GM19328 (cell line): ENCODE data around the gene TSR3.

Experiments
- ATAC-seq: cut with Tn5 transposase; IDR thresholded peaks from one replicate; pipeline ENCODE4 v1.9.1; 2021; ENCODE audit warnings: mild to moderate bottlenecking, moderate library complexity; ENCODE audit not compliant: unreplicated experiment

The TSR3 gene

DNA sequence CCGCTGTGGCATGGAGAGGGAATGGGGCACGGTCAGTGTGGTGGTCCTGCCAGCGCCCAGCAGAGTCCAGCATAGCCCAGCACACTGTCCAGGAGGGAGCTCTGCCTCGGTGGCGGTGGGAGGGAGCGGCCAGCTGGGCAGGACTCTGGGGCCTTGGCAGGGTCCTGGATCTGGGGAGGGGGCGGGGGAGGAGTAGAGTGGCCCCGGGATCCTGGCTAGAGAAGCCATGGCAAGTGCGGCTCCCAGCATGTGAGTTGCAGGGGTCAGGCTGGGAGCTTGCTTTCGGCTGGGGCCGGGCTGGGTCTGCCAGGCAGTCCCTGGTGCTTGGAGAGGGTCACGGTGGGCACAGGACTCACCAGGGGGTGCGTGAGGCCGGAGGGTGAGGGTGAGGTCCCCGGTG lies 3.9 kb upstream of the TSR3 start:
- no peak for ATAC-seq

DNA sequence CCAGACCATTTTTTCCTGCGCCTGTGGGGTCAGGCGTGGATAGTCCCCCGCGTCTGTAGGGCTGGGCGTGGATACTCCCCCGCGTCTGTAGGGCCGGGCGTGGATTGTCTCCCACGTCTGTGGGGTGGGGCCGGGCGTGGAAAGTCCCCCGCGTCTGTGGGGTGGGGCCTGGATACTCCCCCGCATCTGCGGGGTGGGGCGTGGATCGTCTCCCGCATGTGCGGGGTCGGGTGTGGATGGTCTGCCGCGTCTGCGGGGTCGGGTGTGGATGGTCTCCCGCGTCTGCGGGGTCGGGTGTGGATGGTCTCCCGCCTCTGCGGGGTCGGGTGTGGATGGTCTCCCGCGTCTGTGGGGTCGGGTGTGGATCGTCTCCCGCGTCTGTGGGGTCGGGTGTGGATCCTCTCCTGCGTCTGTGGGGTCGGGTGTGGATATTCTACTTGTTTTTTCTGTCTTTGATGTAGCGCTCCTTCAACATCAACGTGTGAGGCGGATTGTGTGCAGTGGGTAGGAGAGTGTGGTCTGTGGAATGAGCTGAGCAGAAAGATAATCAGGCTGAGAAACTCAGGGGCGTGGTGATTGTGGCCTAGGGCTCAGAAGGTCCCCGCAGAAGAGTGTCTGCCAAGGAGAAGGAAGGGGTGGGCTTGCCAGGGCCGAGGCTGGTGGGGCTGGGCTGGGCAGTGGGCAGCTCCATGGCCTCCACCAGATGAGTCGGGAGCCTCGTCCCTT lies 3.3 kb upstream of the TSR3 start:
- no peak for ATAC-seq

DNA sequence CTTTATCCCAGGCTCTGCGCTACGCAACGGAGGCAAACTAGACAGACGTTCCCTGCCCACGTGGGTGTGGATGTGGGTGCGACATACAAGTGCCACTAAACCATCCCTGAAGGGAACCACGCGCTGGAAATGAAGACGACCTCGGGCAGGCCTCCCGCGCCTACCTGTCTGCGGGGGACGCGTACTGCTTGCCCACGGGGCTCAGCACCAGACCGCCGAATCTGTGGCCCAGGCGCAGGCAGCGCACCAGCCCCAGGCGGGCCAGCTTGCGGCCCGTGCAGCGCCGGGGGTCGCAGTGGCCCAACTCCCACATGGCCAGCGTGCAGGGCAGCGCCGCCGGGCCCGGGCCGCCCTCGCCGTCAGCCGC lies 480 bp downstream of the TSR3 start:
- ATAC-seq, result no peak

DNA sequence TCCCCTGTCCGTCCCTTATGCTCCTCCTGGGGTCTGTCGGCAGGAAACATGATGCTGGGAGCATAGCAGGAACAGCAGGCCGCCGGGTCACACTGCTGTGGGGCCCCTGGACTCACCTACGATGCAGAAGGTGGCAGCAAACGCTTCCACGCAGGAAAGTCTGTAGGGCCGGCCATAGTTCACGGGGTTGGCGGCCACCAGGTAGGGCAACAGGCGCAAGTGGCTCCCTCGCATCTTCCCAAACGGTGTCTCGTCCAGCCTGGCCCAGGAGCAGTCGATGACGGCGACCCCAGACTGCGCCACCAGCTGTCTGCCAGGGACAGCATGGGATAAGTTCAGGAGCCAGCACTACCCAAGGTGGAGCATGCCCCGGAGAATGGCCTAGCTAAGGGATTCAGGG lies 987 bp downstream of the TSR3 start:
- ATAC-seq, result no peak

DNA sequence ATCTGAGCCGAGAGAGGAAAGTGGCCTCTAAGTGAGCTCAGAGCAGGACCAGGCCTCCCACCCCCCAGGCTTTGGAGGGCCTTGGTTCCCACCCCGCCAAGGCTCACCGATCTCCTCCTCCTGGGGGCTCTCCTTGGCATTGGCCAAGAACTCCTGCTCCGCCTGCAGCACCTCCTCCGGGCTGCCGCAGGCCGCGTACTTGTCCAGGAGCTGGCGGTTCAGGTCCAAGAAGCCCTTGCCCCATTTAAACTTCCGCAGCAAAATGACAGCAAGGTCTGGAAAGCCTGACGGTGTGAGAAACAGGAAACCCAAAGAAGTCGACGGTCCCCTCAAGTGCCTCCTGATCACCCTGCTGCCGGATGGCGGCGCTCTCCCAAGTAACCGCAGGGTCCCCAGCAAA lies 1.7 kb downstream of the TSR3 start:
- no peak for ATAC-seq

DNA sequence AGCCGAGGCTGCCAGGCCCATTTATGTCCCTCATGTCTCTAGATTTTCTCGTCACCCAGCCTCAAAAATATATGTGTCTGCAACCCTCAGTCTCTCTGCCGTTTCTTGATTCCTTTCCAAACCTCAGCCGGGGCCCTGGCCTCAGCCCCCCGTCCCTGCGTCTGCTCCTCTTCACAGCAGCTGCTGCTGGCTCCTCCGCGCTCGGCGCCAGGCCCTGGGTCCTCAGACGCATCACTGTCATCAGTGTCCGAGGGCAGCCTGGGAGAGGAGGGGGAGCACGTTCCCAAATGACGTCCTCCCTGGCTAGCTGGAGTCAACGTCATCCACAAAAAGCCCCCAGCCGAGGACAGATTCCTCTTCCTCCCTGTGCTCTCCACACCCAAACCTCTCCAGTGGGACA lies 2.3 kb downstream of the TSR3 start:
- no peak for ATAC-seq

DNA sequence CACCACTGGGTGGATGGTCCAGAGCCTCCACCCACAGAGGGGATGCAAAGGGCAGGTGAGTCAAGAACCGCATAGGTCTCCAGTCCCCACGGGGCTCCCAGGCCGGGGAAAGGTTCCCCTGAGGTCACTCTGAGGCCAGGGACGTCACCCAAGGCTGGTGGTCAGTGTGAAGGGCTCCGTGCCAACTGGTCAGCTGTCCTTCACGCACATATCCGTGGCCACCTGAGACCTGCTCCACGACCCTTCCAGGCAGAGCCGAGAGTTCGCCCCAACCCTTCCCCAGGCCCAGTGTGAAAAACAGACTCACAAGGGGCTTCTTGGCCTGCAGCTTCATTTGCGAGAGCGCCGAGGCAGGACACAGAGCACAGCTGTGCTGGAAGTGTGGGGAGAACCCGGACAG lies 2.8 kb downstream of the TSR3 start:
- ATAC-seq, result no peak

DNA sequence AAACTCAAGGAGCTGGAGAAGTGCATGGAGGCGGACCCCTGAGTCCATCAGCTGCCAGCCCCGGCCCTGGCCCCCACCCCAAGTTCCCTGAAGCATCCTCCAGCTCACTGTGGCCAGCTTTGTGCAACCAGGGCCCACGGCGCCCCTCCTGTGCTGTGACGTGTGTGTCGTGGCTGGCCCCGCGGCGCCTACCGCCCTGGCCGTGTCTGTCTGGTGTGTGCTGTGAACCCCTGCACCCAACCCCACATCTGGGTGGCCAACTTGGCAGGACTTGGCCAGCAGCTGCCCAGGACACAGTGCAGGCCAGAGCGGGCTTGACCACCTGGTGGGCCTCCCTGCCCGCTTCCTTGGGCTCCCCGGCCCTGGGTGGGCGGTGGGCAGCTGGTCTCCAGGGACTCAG lies 3.2 kb downstream of the TSR3 start:
- no peak for ATAC-seq

DNA sequence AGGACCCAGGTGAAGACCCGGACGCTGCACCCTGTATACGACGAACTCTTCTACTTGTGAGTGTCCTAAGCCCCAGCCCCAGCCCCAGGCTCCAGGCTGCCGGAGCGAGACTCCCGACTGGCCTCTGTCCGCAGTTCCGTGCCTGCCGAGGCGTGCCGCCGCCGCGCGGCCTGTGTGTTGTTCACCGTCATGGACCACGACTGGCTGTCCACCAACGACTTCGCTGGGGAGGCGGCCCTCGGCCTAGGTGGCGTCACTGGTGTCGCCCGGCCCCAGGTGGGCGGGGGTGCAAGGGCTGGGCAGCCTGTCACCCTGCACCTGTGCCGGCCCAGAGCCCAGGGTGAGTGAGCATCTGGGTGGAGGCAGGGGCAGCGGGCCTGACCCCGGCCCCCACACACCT lies 3.7 kb downstream of the TSR3 start:
- ATAC-seq, result no peak

DNA sequence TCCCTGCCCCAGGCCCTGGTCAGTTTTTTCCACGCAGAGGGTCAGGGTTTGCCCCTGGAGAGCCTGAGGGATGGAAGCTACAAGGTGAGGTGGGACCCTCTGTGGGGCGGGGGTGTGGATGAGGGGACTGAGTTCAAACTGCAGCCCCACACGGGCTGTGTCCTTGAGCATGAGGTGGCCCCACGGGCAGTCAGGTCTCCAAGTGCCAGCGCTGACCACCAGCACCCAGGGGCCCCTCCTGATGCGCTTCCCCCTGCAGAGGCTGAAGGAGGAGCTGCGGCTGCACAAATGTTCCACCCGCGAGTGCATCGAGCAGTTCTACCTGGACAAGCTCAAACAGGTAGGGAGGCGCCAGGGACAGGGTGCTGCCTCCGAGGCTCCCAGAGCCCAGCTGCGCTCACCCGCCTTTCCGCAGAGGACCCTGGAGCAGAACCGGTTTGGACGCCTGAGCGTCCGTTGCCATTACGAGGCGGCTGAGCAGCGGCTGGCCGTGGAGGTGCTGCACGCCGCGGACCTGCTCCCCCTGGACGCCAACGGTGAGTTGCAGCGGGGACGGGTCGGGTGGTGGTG lies 4.3 kb downstream of the TSR3 start:
- ATAC-seq, result no peak

DNA sequence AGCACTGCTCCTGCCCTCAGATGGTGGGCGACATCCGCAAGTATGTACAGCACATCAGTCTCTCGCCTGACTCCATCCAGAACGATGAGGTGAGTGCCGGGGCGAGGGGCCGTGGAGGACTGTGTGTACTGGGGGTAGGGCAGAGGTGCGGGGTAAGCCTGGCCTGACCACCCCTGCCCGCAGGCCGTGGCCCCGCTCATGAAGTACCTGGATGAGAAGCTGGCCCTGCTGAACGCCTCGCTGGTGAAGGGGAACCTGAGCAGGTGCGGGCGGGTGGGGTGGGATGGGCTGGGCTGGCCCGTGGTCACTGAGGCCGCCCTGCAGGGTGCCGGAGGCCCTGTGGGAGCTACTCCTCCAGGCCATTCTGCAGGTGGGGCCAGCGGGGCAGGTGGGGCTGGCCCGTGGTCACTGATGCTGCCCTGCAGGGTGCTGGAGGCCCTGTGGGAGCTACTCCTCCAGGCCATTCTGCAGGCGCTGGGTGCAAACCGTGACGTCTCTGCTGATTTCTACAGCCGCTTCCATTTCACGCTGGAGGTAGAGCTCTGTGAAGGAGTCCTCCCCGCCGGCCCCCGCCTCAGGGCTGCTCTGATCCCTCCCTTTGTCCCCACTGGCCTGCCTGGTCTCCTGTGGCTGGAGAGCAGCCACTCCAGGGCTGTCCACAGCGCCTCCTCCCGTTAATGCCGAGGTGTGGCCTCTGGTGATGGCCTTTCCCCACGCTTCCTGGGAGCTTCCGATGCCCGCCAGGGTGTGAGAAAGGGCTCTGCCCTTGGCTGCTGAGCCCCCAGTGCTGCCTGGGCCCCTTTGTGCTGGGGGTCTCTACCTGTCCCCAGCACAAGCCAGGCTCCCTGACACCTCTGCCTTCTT lies 5.0 kb downstream of the TSR3 start:
- no peak for ATAC-seq

DNA sequence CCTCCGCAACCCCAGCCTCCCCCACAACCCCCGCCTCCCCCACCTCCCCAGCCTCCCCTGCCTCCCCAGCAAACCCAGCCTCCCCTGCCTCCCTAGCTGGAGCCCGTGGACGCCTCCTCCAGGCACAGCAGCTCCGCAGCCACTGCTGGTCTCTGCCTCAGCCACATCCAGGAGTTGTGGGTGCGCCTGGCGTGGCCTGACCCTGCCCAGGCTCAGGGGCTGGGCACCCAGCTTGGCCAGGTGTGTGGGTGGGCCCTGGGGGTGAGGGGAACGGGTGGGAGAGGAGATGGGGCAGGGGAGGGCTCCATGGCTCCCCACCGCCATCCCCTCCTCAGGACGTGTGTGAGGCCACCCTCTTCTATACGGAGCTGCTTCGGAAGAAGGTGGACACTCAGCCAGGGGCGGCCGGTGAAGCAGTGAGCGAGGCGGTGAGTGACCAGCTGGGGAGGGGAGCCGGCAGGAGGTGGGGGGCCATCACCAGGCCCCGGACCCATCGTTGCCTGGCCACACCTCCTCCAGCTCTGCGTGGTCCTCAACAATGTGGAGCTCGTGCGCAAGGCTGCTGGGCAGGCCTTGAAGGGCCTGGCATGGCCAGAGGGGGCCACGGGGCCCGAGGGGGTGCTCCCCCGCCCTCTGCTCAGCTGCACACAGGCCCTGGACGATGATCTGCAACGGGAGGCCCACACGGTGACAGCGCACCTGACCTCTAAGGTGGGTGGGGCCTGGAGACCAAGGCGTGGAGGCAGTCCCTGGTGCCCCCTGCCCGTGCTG lies 5.8 kb downstream of the TSR3 start:
- ATAC-seq, result no peak

DNA sequence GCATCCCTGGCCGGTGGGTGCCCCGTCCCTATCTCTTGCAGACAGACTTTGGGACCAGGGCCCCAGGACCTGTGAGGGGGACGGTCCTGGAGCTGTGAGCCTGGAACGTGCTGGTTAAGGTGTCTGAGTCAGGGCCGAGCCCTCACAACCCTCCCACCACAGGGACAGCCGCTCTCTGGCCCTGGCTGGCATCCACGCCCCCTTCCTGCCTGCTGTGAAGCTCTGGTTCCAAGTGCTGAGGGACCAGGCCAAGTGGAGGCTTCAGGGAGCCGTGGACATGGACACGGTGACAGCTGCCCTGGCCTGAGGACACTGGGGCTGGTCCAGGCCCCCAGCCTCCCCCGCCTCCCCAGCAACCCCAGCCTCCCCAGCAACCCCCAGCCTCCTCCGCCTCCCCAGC lies 6.6 kb downstream of the TSR3 start:
- no peak for ATAC-seq

DNA sequence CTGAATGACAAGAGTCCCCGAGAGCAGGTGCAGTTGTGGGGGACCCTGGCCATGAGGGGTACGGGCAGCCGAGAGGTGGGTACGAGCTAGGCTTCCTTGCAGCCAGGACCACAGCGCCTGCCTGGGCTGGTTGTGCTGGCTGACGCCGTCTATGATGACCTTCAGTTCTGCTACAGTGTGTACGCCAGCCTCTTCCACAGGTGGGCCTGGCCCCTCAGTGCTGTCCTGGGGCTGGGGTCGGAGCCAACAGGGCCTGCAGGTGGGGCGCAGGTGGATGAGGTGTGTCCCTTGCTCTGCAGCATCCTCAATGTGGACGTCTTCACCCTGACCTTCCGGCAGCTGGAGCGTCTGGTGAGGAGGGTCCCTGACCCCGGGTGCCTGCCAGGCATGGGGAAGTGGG lies 7.2 kb downstream of the TSR3 start:
- ATAC-seq, result no peak

DNA sequence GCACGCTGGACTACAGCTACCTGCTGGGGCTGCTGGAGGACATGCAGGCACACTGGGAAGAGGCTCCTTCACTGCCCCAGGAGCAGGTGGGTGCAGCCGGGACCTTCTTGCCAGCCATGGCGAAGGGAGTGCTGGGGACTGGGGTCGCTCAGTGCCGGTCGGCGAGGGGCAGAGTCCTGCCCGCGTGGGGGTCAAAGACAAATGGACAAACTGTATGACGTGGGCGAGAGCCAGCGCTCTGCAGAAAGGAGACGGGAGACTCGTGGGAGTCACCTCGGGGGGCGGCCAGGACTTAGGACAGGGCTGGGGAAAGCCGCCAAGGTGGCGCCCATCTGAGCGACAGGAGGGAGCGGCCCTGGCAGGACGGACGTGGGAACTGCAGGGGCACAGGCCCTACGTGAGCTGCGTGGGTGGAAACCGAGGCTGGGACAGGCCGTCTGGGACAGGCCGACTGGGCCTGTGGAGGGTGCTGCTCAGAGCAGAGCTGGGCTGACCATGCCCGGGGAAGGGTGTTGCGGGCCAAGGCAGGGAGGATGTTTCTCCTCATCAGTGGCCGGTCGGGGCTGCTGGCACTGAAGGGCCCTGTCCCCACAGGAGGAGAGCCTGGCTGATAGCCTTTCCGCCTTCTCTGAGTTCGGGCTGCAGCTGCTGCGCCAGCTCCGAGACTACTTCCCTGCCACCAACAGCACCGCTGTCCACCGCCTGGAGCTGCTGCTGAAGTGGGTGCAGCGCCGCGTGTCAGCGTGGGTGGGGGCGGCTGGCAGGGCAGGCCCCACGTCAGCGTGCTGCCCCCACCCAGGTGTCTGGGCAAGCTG lies 8.0 kb downstream of the TSR3 start:
- ATAC-seq, result no peak

DNA sequence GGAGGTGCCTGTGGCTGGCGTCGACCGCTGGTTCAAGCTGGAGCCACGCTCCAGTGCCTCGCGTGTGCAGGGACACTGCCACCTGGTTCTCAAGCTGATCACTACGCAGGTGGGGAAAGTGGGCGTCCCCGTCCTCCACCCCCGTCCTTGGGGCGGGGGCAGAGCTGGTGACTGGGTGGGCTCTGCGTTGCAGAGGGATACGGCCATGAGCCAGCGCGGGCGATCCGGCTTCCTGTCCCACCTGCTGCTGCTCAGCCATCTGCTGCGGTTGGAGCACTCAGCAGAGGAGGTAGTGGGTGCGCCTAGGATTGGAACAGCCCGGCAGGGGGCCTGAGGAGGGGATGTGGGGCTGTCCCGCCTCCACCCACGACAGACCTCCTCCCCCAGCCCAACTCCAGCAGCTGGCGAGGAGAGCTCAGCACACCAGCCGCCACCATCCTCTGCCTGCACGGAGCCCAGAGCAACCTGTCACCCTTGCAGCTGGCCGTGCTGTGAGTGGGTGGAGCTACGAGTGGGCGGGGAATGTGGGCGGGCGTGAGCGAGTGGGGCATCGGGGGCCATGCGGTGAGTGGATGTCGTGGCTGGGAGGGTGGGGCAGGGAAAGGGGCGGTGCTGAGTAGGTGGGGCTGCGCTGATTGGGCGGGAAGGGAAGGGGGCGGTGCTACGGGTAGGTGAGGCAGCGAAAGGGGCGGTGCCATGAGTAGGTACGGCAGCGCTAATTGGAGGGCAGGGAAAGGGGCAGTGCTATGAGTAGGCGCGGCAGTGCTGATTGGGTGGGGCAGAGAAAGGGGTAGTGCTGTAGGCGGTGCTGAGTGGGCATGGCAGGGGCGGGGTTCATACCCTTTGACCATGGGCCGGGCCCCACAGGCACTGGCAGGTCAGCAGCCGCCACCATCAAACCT lies 8.9 kb downstream of the TSR3 start:
- peak; percentile 92 for ATAC-seq

DNA sequence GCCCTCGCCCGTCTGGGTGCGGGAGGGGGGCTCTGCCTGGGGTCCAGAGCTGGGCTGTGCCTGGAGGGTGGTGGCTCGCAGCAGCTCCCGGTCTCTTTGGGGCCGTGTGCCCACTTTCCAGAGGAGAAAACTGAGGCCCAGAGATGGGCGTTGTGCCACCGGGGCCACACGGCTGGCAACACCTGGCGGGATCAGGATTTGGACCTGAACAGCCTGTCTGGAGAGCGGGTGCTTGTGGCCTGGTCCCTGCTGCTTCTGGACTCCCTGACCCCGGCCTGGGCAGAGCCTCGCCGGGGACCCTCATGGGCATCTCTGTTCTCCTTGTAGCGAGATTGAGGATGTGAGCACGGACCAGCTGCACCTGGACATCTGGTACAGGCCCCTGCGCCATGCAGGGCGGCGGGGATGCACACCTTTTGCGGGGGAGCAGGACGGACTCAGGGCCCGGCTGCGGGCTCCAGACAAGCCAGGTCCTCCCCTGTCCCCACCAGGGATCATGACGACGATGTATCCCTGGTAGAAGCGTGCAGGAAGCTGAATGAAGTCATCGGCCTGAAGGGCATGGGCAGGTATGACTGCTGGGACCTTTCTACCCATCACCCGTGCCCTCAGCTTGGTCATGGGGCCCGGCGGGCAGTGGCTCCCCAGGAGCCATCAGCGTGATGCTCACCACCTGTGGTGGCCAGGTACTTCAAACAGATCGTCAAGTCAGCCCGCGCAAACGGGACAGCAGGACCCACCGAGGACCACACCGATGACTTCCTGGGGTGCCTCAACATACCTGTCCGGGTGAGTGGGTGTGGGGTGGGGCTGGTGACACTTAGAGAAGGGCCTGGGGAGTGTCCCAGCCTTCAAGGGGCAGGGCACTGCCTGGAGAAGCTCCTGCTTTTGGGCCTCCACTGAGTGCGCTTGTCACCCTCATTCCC lies 9.9 kb downstream of the TSR3 start:
- ATAC-seq, result no peak

DNA sequence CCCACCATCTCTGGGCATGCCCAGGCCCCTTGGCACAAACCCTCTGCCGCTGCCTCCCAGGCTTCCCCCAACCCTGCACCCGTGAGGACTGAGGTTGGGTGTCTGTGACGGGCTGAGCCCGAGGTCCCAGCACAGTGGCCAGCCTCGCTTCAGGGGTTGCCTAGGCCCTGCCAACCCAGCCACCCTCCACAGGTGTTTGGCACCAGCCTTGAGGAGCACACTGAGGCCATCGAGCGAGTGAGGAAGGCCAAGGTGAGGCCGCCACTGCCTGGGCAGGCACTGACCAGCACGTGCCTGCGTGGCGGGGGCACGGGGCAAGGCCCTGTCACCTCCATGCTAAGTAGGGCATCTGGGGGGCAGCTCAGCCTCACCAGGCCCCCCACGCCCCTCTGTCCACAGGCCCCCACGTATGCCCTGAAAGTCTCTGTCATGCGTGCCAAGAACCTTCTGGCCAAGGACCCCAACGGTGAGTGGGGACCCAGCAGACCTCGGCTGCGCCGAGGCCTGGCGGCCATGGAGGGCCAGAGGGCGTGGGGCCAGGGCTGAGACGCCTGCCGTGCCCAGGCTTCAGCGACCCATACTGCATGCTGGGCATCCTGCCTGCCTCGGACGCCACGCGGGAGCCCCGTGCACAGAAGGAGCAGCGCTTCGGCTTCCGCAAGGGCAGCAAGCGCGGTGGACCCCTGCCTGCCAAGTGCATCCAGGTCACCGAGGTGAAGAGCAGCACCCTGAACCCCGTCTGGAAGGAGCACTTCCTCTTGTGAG lies 10.8 kb downstream of the TSR3 start:
- ATAC-seq, result no peak
